ENCODE results near the gene PKHD1.

PKHD1 gene

GRCh38 chr6:52014391-52014790, 73.0 kb downstream of the PKHD1 start:
- TF ChIP-seq CREB5 (CRISPR knock-in tag; IDR thresholded peaks at IDR 0.05; ENCODE audit: low read depth) (no peak), GLIS3 (CRISPR knock-in tag; IDR thresholded peaks at IDR 0.05) (no peak), ISL1 (CRISPR knock-in tag; IDR thresholded peaks at IDR 0.05) (no peak)
- no peak for ATAC-seq

- TF ChIP-seq ZNF565 (CRISPR knock-in tag; conservative IDR thresholded peaks at IDR 0.05; ENCODE audit: low read depth) (no peak), PPARA (CRISPR knock-in tag; IDR thresholded peaks at IDR 0.05; ENCODE audit: borderline replicate concordance) (no peak), OSR1 (CRISPR knock-in tag; IDR thresholded peaks at IDR 0.05) (no peak), ZFP30 (CRISPR knock-in tag; IDR thresholded peaks at IDR 0.05) (no peak), CSDC2 (CRISPR knock-in tag; IDR thresholded peaks at IDR 0.05) (no peak), PATZ1 (CRISPR knock-in tag; IDR thresholded peaks at IDR 0.05; ENCODE audit: borderline replicate concordance) (no peak), ESRRG (CRISPR knock-in tag; IDR thresholded peaks at IDR 0.05) (no peak), ZC3H10 (CRISPR knock-in tag; IDR thresholded peaks at IDR 0.05) (no peak), RARB (CRISPR knock-in tag; IDR thresholded peaks at IDR 0.05) (no peak), TOX (CRISPR knock-in tag; IDR thresholded peaks at IDR 0.05; ENCODE audit: borderline replicate concordance) (no peak), BACH2 (CRISPR knock-in tag; IDR thresholded peaks at IDR 0.05; ENCODE audit: borderline replicate concordance) (no peak), POU6F1 (CRISPR knock-in tag; IDR thresholded peaks at IDR 0.05; ENCODE audit: borderline replicate concordance, low read depth) (no peak), ZFP3 (CRISPR knock-in tag; IDR thresholded peaks at IDR 0.05) (no peak), GLIS3 (CRISPR knock-in tag; IDR thresholded peaks at IDR 0.05) (no peak), ZNF70 (CRISPR knock-in tag; IDR thresholded peaks at IDR 0.05) (no peak), ISL1 (CRISPR knock-in tag; IDR thresholded peaks at IDR 0.05) (no peak)
- ATAC-seq = no peak
These were observed 74.4 kb downstream of the PKHD1 start for GRCh38 chr6:52013035-52013434.

- no peak for ATAC-seq
- TF ChIP-seq ZFP30 (CRISPR knock-in tag; IDR thresholded peaks at IDR 0.05) (no peak), BACH2 (CRISPR knock-in tag; IDR thresholded peaks at IDR 0.05; ENCODE audit: borderline replicate concordance) (no peak), CSDC2 (CRISPR knock-in tag; IDR thresholded peaks at IDR 0.05) (no peak), GLIS3 (CRISPR knock-in tag; IDR thresholded peaks at IDR 0.05) (no peak), SNAI2 (CRISPR knock-in tag; IDR thresholded peaks at IDR 0.05) (no peak), CREB5 (CRISPR knock-in tag; IDR thresholded peaks at IDR 0.05; ENCODE audit: low read depth) (no peak), ZNF565 (CRISPR knock-in tag; conservative IDR thresholded peaks at IDR 0.05; ENCODE audit: low read depth) (no peak), ESRRG (CRISPR knock-in tag; IDR thresholded peaks at IDR 0.05) (no peak), ZC3H10 (CRISPR knock-in tag; IDR thresholded peaks at IDR 0.05) (no peak), OSR1 (CRISPR knock-in tag; IDR thresholded peaks at IDR 0.05) (no peak), ARNTL (CRISPR knock-in tag; IDR thresholded peaks at IDR 0.05; ENCODE audit: borderline replicate concordance, low read depth) (no peak), POU6F1 (CRISPR knock-in tag; IDR thresholded peaks at IDR 0.05; ENCODE audit: borderline replicate concordance, low read depth) (no peak), TSHZ2 (CRISPR knock-in tag; IDR thresholded peaks at IDR 0.05) (no peak), ZNF8 (CRISPR knock-in tag; IDR thresholded peaks at IDR 0.05) (no peak), ISL1 (CRISPR knock-in tag; IDR thresholded peaks at IDR 0.05) (no peak), TCF4 (CRISPR knock-in tag; IDR thresholded peaks at IDR 0.05; ENCODE audit: borderline replicate concordance) (no peak)
These were observed 74.8 kb downstream of the PKHD1 start for GRCh38 chr6:52012582-52012981.
